Measurements from ENCODE around the gene TMC2. TPM values are rescaled to one million over a fixed set of nuclear protein-coding genes. Genes with fewer than 3 reads are reported as not detected.

TMC2 gene
- polyA plus RNA-seq, 3 donors = not detected

GRCh38 chr20:2617099-2617714, 80.8 kb downstream of the TMC2 start:
- Histone ChIP-seq H4K20me1 (ENCODE audit: insufficient read depth, low read length) (no peaks in the 10 kb centered on the region), H2AFZ (ENCODE audit: insufficient read depth, low read depth, low read length, poor library complexity, severe bottlenecking) (no peak overlapping the region), H3K79me2 (ENCODE audit: insufficient read depth, low read length) (no peaks in the 10 kb centered on the region), H3K9me3 (replicated peaks in 1 of 2; ENCODE audit: control insufficient read depth in 1 of 2, insufficient read depth in 1 of 2, low read length in 2 of 2) (no peaks in the 10 kb centered on the region), H3K36me3 (replicated peaks in 1 of 2; ENCODE audit: control insufficient read depth in 1 of 2, insufficient read depth in 2 of 2, low read length in 2 of 2) (no peaks in the 10 kb centered on the region), H3K4me3 (replicated peaks in 1 of 3; ENCODE audit: low read depth in 2 of 3, low read length in 3 of 3) (no peak overlapping the region), H3K4me2 (replicated peaks; ENCODE audit: extremely low read depth, low read length, poor library complexity, severe bottlenecking) (no peak overlapping the region), H3K27ac (ENCODE audit: low read depth in 1 of 2, low read length in 2 of 2) (no peak overlapping the region), H3K27me3 (ENCODE audit: control insufficient read depth in 2 of 2, insufficient read depth in 2 of 2, low read length in 2 of 2) (no peaks in the 10 kb centered on the region), H3K9ac (ENCODE audit: insufficient read depth, low read length, poor library complexity, severe bottlenecking) (no peak overlapping the region), H3K4me1 (ENCODE audit: control insufficient read depth in 1 of 2, insufficient read depth in 2 of 2, low read length in 2 of 2) (no peaks in the 10 kb centered on the region)
- no peak for TF ChIP-seq CTCF (IDR thresholded peaks at IDR 0.05)
- intact Hi-C loops (cut with micrococcal nuclease) = no loop called here
- no peak overlapping the region for H3K27ac Mint-ChIP-seq
- peaks cover 9 to 24% (median 15%) of the 10 kb centered on the region in 3 donors for H3K27me3 Mint-ChIP-seq (ENCODE audit: low read depth in 3 of 3)
- H3K9me3 Mint-ChIP-seq = peaks cover 0 to 15% (median 4%) of the 10 kb centered on the region in 7 donors
- H3K36me3 Mint-ChIP-seq = no peaks in the 10 kb centered on the region
- no peaks in the 10 kb centered on the region for H3K4me1 Mint-ChIP-seq
- H3K4me3 Mint-ChIP-seq = no peak overlapping the region
- whole genome bisulfite sequencing (ENCODE audit: insufficient coverage) = 81% methylated on average over 12 of the region's 16 CpGs
- no peak for DNase-seq

GRCh38 chr20:2618815-2619214, 82.4 kb downstream of the TMC2 start:
- no peak overlapping the region for H3K27ac Mint-ChIP-seq
- H3K4me3 Mint-ChIP-seq = no peak overlapping the region
- H3K4me1 ChIP-seq (ENCODE audit: control insufficient read depth in 1 of 2, insufficient read depth in 2 of 2, low read length in 2 of 2) = no peaks in the 10 kb centered on the region
- H3K27me3 ChIP-seq (ENCODE audit: control insufficient read depth in 2 of 2, insufficient read depth in 2 of 2, low read length in 2 of 2) = no peaks in the 10 kb centered on the region
- H3K27ac ChIP-seq (ENCODE audit: low read depth in 1 of 2, low read length in 2 of 2) = no peak overlapping the region
- no peak overlapping the region for H3K9ac ChIP-seq (ENCODE audit: insufficient read depth, low read length, poor library complexity, severe bottlenecking)
- H3K9me3 ChIP-seq (replicated peaks in 1 of 2; ENCODE audit: control insufficient read depth in 1 of 2, insufficient read depth in 1 of 2, low read length in 2 of 2) = no peaks in the 10 kb centered on the region
- H3K9me3 Mint-ChIP-seq = peaks cover 0 to 15% (median 2%) of the 10 kb centered on the region in 7 donors
- no peak overlapping the region for H2AFZ ChIP-seq (ENCODE audit: insufficient read depth, low read depth, low read length, poor library complexity, severe bottlenecking)
- H3K27me3 Mint-ChIP-seq (ENCODE audit: low read depth in 3 of 3) = peaks cover 8 to 32% (median 11%) of the 10 kb centered on the region in 3 donors
- H3K4me3 ChIP-seq (replicated peaks in 1 of 3; ENCODE audit: low read depth in 2 of 3, low read length in 3 of 3) = no peak overlapping the region
- 83% methylated on average over 1 of the region's 6 CpGs for WGBS (ENCODE audit: insufficient coverage)
- H3K4me2 ChIP-seq (replicated peaks; ENCODE audit: extremely low read depth, low read length, poor library complexity, severe bottlenecking) = no peak overlapping the region
- no peaks in the 10 kb centered on the region for H3K36me3 ChIP-seq (replicated peaks in 1 of 2; ENCODE audit: control insufficient read depth in 1 of 2, insufficient read depth in 2 of 2, low read length in 2 of 2)
- DNase-seq = no peak
- no peaks in the 10 kb centered on the region for H3K36me3 Mint-ChIP-seq
- H4K20me1 ChIP-seq (ENCODE audit: insufficient read depth, low read length) = no peaks in the 10 kb centered on the region
- no peak for TF ChIP-seq CTCF (IDR thresholded peaks at IDR 0.05)
- no peaks in the 10 kb centered on the region for H3K79me2 ChIP-seq (ENCODE audit: insufficient read depth, low read length)
- no peaks in the 10 kb centered on the region for H3K4me1 Mint-ChIP-seq
- intact Hi-C loops (cut with micrococcal nuclease) = no loop called here
